HG03521 (cell line): ENCODE results near the gene ATP11A.

Experiments
- ATAC-seq: cut with Tn5 transposase; IDR thresholded peaks from one replicate; pipeline ENCODE4 v1.9.1; 2021; ENCODE audit warnings: mild to moderate bottlenecking, moderate library complexity; ENCODE audit not compliant: unreplicated experiment

ATP11A gene

GRCh38 chr13:112738606-112739005 lies 48.8 kb downstream of the ATP11A start:
- ATAC-seq = no peak

GRCh38 chr13:112740502-112741131 lies 50.8 kb downstream of the ATP11A start:
- no peak for ATAC-seq

GRCh38 chr13:112741185-112741755 lies 51.4 kb downstream of the ATP11A start:
- ATAC-seq = no peak

GRCh38 chr13:112741835-112742570 lies 52.2 kb downstream of the ATP11A start:
- no peak for ATAC-seq

- ATAC-seq = no peak
Measured at GRCh38 chr13:112742583-112742982, 52.7 kb downstream of the ATP11A start.

- no peak for ATAC-seq
Measured at GRCh38 chr13:112743451-112744167, 53.8 kb downstream of the ATP11A start.

- no peak for ATAC-seq
Measured at GRCh38 chr13:112744168-112745021, 54.6 kb downstream of the ATP11A start.

- ATAC-seq = no peak
Measured at GRCh38 chr13:112746044-112746443, 56.2 kb downstream of the ATP11A start.

- ATAC-seq = no peak
Measured at GRCh38 chr13:112747256-112747655, 57.4 kb downstream of the ATP11A start.

GRCh38 chr13:112748947-112749735 lies 59.3 kb downstream of the ATP11A start:
- no peak for ATAC-seq

GRCh38 chr13:112750570-112750969 lies 60.7 kb downstream of the ATP11A start:
- ATAC-seq = no peak

GRCh38 chr13:112751617-112752016 lies 61.8 kb downstream of the ATP11A start:
- no peak for ATAC-seq

GRCh38 chr13:112752211-112752610 lies 62.4 kb downstream of the ATP11A start:
- no peak for ATAC-seq

- ATAC-seq = no peak
Measured at GRCh38 chr13:112752711-112753541, 63.1 kb downstream of the ATP11A start.

GRCh38 chr13:112753833-112754232 lies 64.0 kb downstream of the ATP11A start:
- ATAC-seq = no peak

- ATAC-seq = no peak
Measured at GRCh38 chr13:112754281-112755025, 64.6 kb downstream of the ATP11A start.

- ATAC-seq = no peak
Measured at GRCh38 chr13:112755331-112755730, 65.5 kb downstream of the ATP11A start.

GRCh38 chr13:112756081-112756480 lies 66.2 kb downstream of the ATP11A start:
- ATAC-seq = no peak
